Mononuclear cell (primary cell): ENCODE data around the gene RASSF8. TPM values are rescaled to one million over a fixed set of nuclear protein-coding genes. Genes with fewer than 3 reads are reported as not detected.

Experiments used
- H3K27me3 ChIP-seq: 2 replicates; pipeline ENCODE4 v1.6.0; 2011; ENCODE audit warnings: low read length, control low read depth; ENCODE audit not compliant: insufficient read depth
- H3K4me1 ChIP-seq: 2 replicates; pipeline ENCODE4 v1.5.1; 2011; ENCODE audit warnings: mild to moderate bottlenecking, low read length, control low read depth; ENCODE audit not compliant: insufficient read depth
- H3K4me3 ChIP-seq: 2 replicates; pipeline ENCODE4 v1.5.1; 2011; ENCODE audit warnings: mild to moderate bottlenecking, low read length, moderate library complexity
- H3K9me3 ChIP-seq: 2 replicates; pipeline ENCODE4 v1.5.1; 2011; ENCODE audit warnings: low read depth, mild to moderate bottlenecking, control low read depth, low read length
- total RNA-seq: library from RNA; depleted of rRNA; stranded (reverse); fragments of >200 nt; gene quantifications from one replicate; pipeline ENCODE4 v1.2.3, GENCODE V29; 2012

Gene RASSF8
- total RNA-seq, 1 donor: 0.21 TPM

GRCh38 chr12:26065451-26065850 is 107.0 kb downstream of the RASSF8 start:
- Histone ChIP-seq H3K27me3 (no peaks in the 10 kb centered on the region), H3K9me3 (no peaks in the 10 kb centered on the region), H3K4me3 (no peak overlapping the region), H3K4me1 (no peaks in the 10 kb centered on the region)

DNA sequence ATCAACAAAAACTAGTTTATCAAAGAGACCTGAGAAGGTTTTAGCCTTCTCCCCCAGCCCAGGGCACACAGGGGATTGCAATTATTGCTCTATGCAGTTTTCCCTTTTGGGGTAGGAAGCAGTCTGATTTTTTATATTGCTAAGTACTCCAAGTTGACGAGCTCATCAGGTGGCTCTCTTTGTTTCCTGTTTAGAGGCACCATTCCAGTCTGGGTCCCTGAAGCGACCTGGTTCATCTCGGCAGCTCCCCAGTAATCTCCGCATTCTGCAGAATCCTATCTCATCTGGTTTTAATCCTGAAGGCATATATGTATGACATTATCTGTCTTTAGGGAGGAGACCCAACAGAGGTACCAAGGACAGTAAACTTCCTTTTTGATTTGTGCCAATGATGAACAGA is 110.0 kb downstream of the RASSF8 start:
- Histone ChIP-seq H3K4me3 (no peak overlapping the region), H3K27me3 (no peaks in the 10 kb centered on the region), H3K9me3 (no peaks in the 10 kb centered on the region), H3K4me1 (no peaks in the 10 kb centered on the region)

DNA sequence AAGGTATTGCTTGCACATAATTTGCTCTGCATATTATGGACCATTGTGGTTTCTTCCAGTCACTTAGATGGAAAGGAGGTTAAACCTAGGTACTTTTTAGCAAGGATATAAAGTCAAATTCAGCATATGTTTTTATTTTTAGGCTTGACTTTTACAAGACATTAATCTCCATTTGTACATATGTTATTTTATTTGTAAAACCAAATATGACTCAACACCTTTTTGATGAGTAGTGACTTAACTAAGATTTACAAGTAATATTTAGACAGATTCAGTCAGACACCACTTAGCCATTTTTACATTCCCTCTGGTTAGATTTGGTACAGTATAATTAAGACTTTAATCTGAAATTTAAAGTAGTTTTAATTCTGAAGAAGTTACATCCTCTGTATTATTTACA is 111.3 kb downstream of the RASSF8 start:
- no peaks in the 10 kb centered on the region for H3K9me3 ChIP-seq
- no peaks in the 10 kb centered on the region for H3K4me1 ChIP-seq
- H3K4me3 ChIP-seq: no peak overlapping the region
- no peaks in the 10 kb centered on the region for H3K27me3 ChIP-seq

- Histone ChIP-seq H3K27me3 (no peaks in the 10 kb centered on the region), H3K4me3 (no peak overlapping the region)
Measured at GRCh38 chr12:26077915-26078702, 119.6 kb downstream of the RASSF8 start.

DNA sequence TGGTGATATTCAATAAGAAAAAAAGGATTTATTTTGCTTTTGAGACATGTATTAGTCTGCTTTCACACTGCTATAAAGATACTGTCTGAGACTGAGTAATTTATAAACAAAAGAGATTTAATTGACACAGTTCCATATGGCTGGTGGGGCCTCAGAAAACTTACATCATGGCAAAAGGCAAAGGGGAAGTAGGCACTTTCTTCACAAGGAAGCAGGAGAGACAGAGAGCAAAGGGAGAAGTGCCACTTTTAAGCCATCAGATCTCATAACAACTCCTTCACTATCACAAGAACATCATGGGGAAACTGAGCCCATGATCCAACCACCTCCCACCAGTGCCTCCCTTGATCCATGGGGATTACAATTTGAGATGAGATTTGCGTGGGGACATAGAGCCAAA is 122.4 kb downstream of the RASSF8 start:
- Histone ChIP-seq H3K27me3 (no peaks in the 10 kb centered on the region), H3K4me1 (no peaks in the 10 kb centered on the region), H3K9me3 (no peaks in the 10 kb centered on the region), H3K4me3 (no peak overlapping the region)

More at GRCh38 chr12:26077915-26078702, 119.6 kb downstream of the RASSF8 start:
- Histone ChIP-seq H3K4me1 (no peaks in the 10 kb centered on the region), H3K9me3 (no peaks in the 10 kb centered on the region)

DNA sequence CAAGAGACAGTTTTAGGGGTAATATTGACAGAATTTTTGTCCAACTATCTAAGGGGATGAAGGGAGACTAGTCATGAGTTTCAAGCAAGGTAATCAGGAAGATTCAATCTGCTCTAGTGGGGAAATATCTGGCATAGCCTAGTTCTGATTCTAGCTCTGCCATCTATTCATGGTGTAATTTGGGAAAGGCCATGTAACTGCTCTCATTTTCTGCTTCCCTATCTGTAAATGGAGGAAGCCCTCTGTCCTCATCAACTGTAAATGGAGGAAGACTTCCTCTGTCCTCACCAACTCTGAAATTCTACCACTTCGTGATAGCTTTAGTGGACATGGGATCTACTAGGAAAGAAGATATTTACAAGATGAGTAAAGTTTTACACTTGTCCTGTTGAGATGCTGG is 128.5 kb downstream of the RASSF8 start:
- Histone ChIP-seq H3K9me3 (no peaks in the 10 kb centered on the region), H3K4me3 (no peak overlapping the region), H3K27me3 (no peaks in the 10 kb centered on the region), H3K4me1 (no peaks in the 10 kb centered on the region)

DNA sequence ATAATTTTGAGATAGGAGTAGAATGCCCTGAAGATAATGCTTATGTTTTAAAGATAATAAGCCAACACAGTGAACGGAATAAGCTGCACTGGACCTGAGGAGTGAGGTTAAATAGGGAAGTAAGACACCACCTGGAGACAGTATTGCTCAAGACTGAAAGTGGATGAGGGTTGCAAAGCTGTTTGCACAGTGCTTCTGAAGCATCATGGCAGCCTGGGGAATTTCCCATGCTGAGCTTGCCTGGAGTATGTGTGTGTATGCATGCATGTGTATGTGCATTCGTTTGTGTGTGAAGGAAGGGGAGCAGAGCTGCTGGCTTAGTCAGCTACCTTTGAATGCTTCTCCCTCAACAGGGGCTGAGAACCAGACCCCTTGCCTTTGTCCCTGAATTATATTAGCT is 130.5 kb downstream of the RASSF8 start:
- Histone ChIP-seq H3K4me3 (no peak overlapping the region), H3K27me3 (no peaks in the 10 kb centered on the region), H3K9me3 (no peaks in the 10 kb centered on the region), H3K4me1 (no peaks in the 10 kb centered on the region)

DNA sequence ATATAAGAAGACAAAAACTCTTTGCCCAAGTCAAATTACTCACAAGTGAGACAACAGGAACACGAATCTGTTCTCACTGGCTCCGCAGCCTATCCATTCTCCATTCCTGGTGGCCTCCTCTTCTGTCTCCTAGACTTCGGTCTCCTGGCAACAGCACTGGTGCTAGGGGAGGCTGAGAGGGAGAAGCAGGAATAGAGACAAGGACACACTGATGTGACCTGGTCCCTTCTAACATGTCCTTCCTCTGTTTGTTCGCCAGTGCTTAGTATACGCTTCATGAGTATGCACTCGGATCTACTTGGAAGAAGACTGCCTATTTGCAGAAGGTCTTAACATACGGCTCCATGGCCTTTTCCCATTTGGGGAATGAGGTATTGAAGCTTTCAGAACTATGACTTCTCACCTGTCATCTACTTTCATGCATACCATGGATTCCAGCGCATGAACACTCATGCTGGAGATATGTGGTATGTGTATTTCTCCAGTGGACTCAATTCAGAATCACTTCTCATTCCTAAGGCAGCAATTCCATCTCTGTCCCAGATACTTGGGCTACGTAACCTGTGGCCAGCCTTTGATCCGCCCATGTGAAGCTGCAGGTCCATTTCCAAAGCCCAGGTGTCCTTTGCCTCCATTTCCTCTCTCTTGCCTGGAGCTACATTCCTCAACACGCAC is 132.5 kb downstream of the RASSF8 start:
- Histone ChIP-seq H3K4me1 (no peaks in the 10 kb centered on the region), H3K9me3 (no peaks in the 10 kb centered on the region), H3K4me3 (no peak overlapping the region), H3K27me3 (no peaks in the 10 kb centered on the region)

DNA sequence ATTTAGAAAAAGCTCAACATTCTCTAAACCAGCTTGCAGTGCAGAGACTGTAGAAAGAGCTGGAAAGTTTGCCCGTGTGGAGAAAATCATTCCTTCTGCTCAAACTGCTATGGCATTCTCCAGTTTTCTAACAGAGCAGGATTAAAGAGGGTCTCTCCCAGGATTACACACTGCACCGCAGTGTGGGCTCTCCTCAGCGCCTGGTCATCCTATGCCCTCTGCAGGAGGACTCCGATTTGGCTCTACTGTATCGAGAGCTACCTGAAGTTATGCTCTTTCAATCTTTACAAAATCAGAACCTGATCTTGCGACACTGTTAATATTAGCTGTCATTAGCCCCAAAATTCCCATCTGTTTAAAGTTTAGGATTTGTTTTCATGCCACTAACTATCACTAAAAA is 133.3 kb downstream of the RASSF8 start:
- Histone ChIP-seq H3K4me1 (no peaks in the 10 kb centered on the region), H3K4me3 (no peak overlapping the region), H3K27me3 (no peaks in the 10 kb centered on the region), H3K9me3 (no peaks in the 10 kb centered on the region)

- H3K9me3 ChIP-seq: no peaks in the 10 kb centered on the region
- no peaks in the 10 kb centered on the region for H3K27me3 ChIP-seq
- H3K4me1 ChIP-seq: no peaks in the 10 kb centered on the region
- H3K4me3 ChIP-seq: no peak overlapping the region
Measured at GRCh38 chr12:26092346-26093105, 134.0 kb downstream of the RASSF8 start.

DNA sequence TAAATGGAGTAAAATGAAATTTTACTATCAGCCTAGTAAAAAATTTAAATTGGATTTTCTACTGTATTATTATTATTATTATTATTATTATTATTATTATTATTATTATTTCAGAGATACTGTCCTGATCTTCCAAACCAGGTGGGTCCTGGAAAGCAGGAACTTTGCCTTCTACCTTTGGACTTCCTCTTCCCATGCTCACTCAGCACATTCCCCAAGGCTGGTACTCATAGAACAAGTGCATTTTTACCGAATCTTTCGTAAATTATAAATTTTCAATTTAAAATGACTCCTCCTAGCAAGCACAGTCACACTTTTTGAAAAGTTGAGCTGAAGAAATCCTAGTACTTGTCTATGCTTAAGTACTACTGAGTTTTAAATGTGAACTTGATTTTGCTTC is 136.7 kb downstream of the RASSF8 start:
- Histone ChIP-seq H3K9me3 (no peaks in the 10 kb centered on the region), H3K4me3 (no peak overlapping the region), H3K27me3 (no peaks in the 10 kb centered on the region), H3K4me1 (no peaks in the 10 kb centered on the region)

- no peak overlapping the region for H3K4me3 ChIP-seq
- no peaks in the 10 kb centered on the region for H3K4me1 ChIP-seq
- no peaks in the 10 kb centered on the region for H3K9me3 ChIP-seq
- H3K27me3 ChIP-seq: no peaks in the 10 kb centered on the region
Measured at GRCh38 chr12:26096036-26096435, 137.6 kb downstream of the RASSF8 start.

GRCh38 chr12:26097046-26097878 is 138.8 kb downstream of the RASSF8 start:
- Histone ChIP-seq H3K27me3 (no peaks in the 10 kb centered on the region), H3K4me1 (no peaks in the 10 kb centered on the region), H3K9me3 (no peaks in the 10 kb centered on the region), H3K4me3 (no peak overlapping the region)

- H3K4me1 ChIP-seq: no peaks in the 10 kb centered on the region
- no peak overlapping the region for H3K4me3 ChIP-seq
- H3K27me3 ChIP-seq: no peaks in the 10 kb centered on the region
- H3K9me3 ChIP-seq: no peaks in the 10 kb centered on the region
Measured at GRCh38 chr12:26100666-26101349, 142.3 kb downstream of the RASSF8 start.
